WTC11 (cell line): ENCODE results near the gene ERC2. TPM values are rescaled to one million over a fixed set of nuclear protein-coding genes. Genes with fewer than 3 reads are reported as not detected.

Experiments
- ATAC-seq: fragments of 200-7000 bp; cut with Tn5 transposase; 2 replicates; pipeline ENCODE4 v1.10.0; 2021; ENCODE audit warnings: mild to moderate bottlenecking, moderate library complexity
- CTCF ChIA-PET: fragments of 300-600 bp; sonication (Branson Sonifier 250); formaldehyde crosslinking; loops from one replicate; lab custom pipeline; 2021; ENCODE audit warnings: antibody characterized with exemption; lab: Charles Lee
- POLR2A ChIA-PET: fragments of 350-600 bp; sonication (Branson Sonifier 250); formaldehyde crosslinking; loops from one replicate; lab custom pipeline; 2021; ENCODE audit warnings: antibody characterized with exemption; lab: Charles Lee
- DNase-seq: peaks from one replicate; pipeline ENCODE4 v3.0.0; 2021; ENCODE audit warnings: low spot score
- H3K27ac Mint-ChIP-seq: 2 replicates; pipeline ENCODE4 v1.8.0; 2021; ENCODE audit warnings: mixed read lengths
- H3K27me3 Mint-ChIP-seq: 2 replicates; pipeline ENCODE4 v1.8.0; 2021; ENCODE audit warnings: low read depth, mild to moderate bottlenecking, moderate library complexity, mixed read lengths
- H3K36me3 Mint-ChIP-seq: 2 replicates; pipeline ENCODE4 v1.8.0; 2021; ENCODE audit warnings: mixed read lengths
- H3K4me1 Mint-ChIP-seq: 2 replicates; pipeline ENCODE4 v1.8.0; 2022; ENCODE audit warnings: mixed read lengths
- H3K4me3 Mint-ChIP-seq: 2 replicates; pipeline ENCODE4 v1.8.0; 2021; ENCODE audit warnings: mild to moderate bottlenecking, moderate library complexity, mixed read lengths
- H3K9me3 Mint-ChIP-seq: 2 replicates; pipeline ENCODE4 v1.8.0; 2021; ENCODE audit warnings: mixed read lengths
- ARID4B ChIP-seq: sonication (generic); formaldehyde crosslinking; IDR thresholded peaks from 2 replicates; pipeline ENCODE4 v1.8.0; 2023; ENCODE audit warnings: missing genetic modification reagents, mild to moderate bottlenecking, borderline replicate concordance
- FOXP4 ChIP-seq: sonication (generic); formaldehyde crosslinking; IDR thresholded peaks from 2 replicates; pipeline ENCODE4 v1.8.0; 2022; ENCODE audit warnings: mild to moderate bottlenecking, missing genetic modification reagents
- KAT7 ChIP-seq: sonication (generic); formaldehyde crosslinking; IDR thresholded peaks from 2 replicates; pipeline ENCODE4 v1.8.1; 2023; ENCODE audit warnings: missing genetic modification reagents, mild to moderate bottlenecking, borderline replicate concordance
- NR2C2 ChIP-seq: sonication (generic); formaldehyde crosslinking; IDR thresholded peaks from 2 replicates; pipeline ENCODE4 v1.8.0; 2022; ENCODE audit warnings: mild to moderate bottlenecking, missing genetic modification reagents
- ZBTB43 ChIP-seq: sonication (generic); formaldehyde crosslinking; IDR thresholded peaks from 2 replicates; pipeline ENCODE4 v1.8.1; 2023; ENCODE audit warnings: mild to moderate bottlenecking, missing genetic modification reagents
- ZNF121 ChIP-seq: sonication (generic); formaldehyde crosslinking; IDR thresholded peaks from 2 replicates; pipeline ENCODE4 v1.8.0; 2023; ENCODE audit warnings: missing genetic modification reagents
- ZNF396 ChIP-seq: fragments of 250-450 bp; sonication (Bioruptor Pico); IDR thresholded peaks from 2 replicates; pipeline ENCODE4 v1.8.0; 2021; ENCODE audit warnings: mild to moderate bottlenecking, moderate library complexity, borderline replicate concordance
- ZSCAN18 ChIP-seq: fragments of 250-450 bp; sonication (Bioruptor Pico); IDR thresholded peaks from 2 replicates; pipeline ENCODE4 v2.1.2; 2022; ENCODE audit warnings: mild to moderate bottlenecking, moderate library complexity
- total RNA-seq: library from RNA; stranded (reverse); gene quantifications from 3 replicates; pipeline ENCODE4 v1.2.3, GENCODE V29; 2021

ERC2 gene
- total RNA-seq, 1 experiment from 2014 or later = 23.5 TPM

GRCh38 chr3:56404884-56405283 is 63.4 kb downstream of the ERC2 start:
- Mint-ChIP-seq H3K9me3 (peaks cover 15% of the 10 kb centered on the region), H3K4me1 (peaks cover 13% of the 10 kb centered on the region), H3K4me3 (no peak overlapping the region), H3K36me3 (peaks cover 9% of the 10 kb centered on the region), H3K27ac (peak overlapping the region; percentile 25; the same call in 1 of the 2 replicates), H3K27me3 (no peaks in the 10 kb centered on the region)
- ATAC-seq (no peak), DNase-seq (no peak)
- TF ChIP-seq ARID4B (no peak), ZBTB43 (no peak), NR2C2 (CRISPR knock-in tag) (no peak), KAT7 (CRISPR knock-in tag) (no peak), ZSCAN18 (CRISPR knock-in tag) (no peak)
- CTCF ChIA-PET = no interaction called here
- POLR2A ChIA-PET = no interaction called here

- Mint-ChIP-seq H3K4me1 (peaks cover 31% of the 10 kb centered on the region), H3K27me3 (no peaks in the 10 kb centered on the region), H3K9me3 (peaks cover 28% of the 10 kb centered on the region)
- DNase-seq = no peak
- TF ChIP-seq ZNF121 (CRISPR knock-in tag) = peak; percentile 96
- no peak for TF ChIP-seq ZNF396 (CRISPR knock-in tag)
- TF ChIP-seq, all 79 proteins: peak for 1
- Mint-ChIP-seq H3K36me3 (peaks cover 21% of the 10 kb centered on the region), H3K4me3 (no peak overlapping the region), H3K27ac (no peak overlapping the region; the same call in 1 of the 2 replicates)
- ChIA-PET CTCF (no interaction called here), POLR2A (no interaction called here)
- ATAC-seq = no peak
Observed at GRCh38 chr3:56398659-56399058, 69.6 kb downstream of the ERC2 start.

- no peak overlapping the region for H3K27ac Mint-ChIP-seq
Observed at GRCh38 chr3:56397798-56398197, 70.5 kb downstream of the ERC2 start.

More at GRCh38 chr3:56397798-56398197, 70.5 kb downstream of the ERC2 start:
- Mint-ChIP-seq H3K9me3 (peaks cover 28% of the 10 kb centered on the region), H3K4me1 (peaks cover 31% of the 10 kb centered on the region), H3K36me3 (peaks cover 21% of the 10 kb centered on the region), H3K27me3 (no peaks in the 10 kb centered on the region), H3K4me3 (no peak overlapping the region)
- CTCF ChIA-PET = no interaction called here
- POLR2A ChIA-PET = no interaction called here
- peak; percentile 63 for ATAC-seq
- TF ChIP-seq FOXP4 (CRISPR knock-in tag) = no peak
- DNase-seq = no peak
